Measurements from ENCODE around the gene MELTF.
"Not testable (repeated sequence)": the region's sequence is repeated elsewhere in the genome, so short reads cannot be mapped to it uniquely, and the experiment has no call there.

The MELTF gene

GRCh38 chr3:197029511-197030167 is at the start of gene MELTF:
Gene MELTF (minus strand): TSS chr3:197029817. CDS start chr3:197029702, 115 bp downstream.
- peak; percentile 87 for DNase-seq (ENCODE audit: low spot score)

DNA sequence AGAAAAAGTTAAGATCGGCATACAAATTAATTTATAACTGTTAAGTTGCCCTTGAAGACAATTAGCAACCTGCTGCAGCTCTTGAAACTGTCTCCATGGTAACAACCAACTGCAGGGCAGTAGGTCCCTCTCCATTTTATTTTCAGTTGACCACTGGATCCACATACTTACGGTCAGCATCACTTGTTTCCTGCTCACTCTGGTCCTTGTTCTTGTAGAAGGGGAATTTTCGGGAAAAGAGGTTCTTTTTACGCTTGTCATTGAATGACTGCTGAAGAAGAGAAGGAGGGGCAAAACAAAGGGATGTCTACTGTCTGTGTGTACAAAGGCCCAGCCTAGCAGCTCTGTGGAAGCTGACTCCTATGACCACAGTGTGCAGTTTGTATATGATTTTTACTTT is 46.8 kb upstream of the MELTF start:
- no peak for DNase-seq (ENCODE audit: low spot score)

DNA sequence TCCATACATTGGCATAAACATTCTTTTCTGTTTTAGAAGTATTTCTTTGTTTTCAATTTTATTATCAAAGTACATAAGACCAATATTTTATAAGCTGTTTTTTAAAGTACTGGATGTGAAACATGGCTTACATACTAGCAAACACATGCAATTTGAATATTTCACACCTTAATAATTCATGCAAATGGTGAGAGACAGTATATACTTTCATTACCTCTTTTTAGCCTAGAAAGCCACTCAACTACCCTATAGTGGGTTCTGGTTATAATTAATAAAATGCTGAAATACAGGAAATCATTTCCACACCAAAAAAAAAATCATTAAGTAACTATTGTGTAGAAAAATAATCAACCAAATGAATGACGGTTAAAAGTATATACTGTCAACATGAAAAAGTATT is 38.5 kb upstream of the MELTF start:
- no peak for DNase-seq (ENCODE audit: low spot score)

DNA sequence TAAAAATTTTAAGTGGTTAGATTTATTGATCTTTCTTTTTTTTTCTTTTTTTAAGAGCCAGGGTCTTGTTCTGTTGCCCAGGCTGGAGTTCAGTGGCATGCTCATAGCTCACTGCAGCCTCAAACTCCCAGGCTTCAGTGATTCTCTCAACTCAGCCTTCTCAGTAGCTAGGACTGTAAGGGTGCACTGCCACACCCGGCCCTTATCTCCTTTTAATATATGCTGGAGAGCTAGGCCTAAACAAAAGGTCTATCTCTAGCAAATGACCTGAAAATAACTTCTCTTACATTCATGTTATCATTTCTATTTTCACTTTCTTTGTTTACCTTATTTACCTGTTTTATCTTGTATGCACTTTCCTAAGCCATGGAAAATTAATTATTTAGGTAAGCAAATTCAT is 35.2 kb upstream of the MELTF start:
- DNase-seq (ENCODE audit: low spot score) = no peak

GRCh38 chr3:197062446-197062845 is 32.8 kb upstream of the MELTF start:
- no peak for DNase-seq (ENCODE audit: low spot score)

- DNase-seq (ENCODE audit: low spot score) = not testable (repeated sequence)
Observed at GRCh38 chr3:197051637-197052036, 22.0 kb upstream of the MELTF start.

GRCh38 chr3:197050511-197050910 is 20.9 kb upstream of the MELTF start:
- DNase-seq (ENCODE audit: low spot score) = no peak

GRCh38 chr3:197042539-197042938 is 12.9 kb upstream of the MELTF start:
- no peak for DNase-seq (ENCODE audit: low spot score)

DNA sequence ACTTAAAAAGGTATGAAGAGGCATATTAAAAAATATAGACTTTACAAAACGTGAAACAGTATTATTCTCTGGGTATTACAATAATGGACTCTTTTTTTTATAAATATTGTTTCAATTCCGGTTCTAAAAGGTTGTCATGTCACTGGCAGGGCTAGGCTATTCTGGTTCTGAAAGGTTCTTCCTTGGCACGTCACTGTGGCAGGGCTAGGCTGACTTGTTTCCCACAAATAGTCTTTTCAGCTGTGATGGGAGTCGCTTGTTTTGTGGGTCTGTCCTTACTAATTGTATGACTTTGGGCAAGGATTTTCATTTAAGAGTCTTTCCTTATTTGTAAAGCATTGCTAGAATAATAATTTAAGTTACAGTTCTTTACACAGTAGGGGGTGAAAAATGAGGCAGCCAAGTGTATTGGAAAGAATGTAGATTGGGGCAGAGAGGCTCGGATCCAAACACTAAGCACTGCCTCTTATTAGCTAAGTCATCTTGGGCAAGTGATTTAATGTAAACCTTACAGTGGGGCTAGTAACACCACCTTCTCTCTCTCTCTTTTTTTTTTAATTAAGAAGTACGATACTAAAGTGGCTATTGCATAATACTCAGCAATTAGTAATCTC is 12.4 kb upstream of the MELTF start:
- DNase-seq (ENCODE audit: low spot score) = no peak

- no peak for DNase-seq (ENCODE audit: low spot score)
Observed at GRCh38 chr3:197040658-197041057, 11.0 kb upstream of the MELTF start.

- no peak for DNase-seq (ENCODE audit: low spot score)
Observed at GRCh38 chr3:197038679-197039462, 9.3 kb upstream of the MELTF start.

- DNase-seq (ENCODE audit: low spot score) = no peak
Observed at GRCh38 chr3:197035577-197035976, 6.0 kb upstream of the MELTF start.

DNA sequence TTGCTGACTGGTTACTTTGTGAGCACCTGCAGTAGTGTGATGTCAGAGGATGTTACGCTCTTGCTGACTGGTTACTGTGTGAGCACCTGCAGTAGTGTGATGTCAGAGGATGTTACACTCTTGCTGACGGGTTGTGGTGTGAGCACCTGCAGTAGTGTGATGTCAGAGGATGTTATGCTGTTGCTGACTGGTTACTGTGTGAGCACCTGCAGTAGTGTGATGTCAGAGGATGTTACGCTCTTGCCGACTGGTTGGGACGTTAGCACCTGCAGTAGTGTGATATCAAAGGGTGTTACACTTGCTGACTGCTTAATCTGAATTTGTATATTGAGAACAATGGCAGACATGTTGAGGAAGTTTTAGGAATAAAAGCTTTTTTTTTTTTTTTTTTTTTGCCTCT is 5.2 kb upstream of the MELTF start:
- DNase-seq (ENCODE audit: low spot score) = not testable (repeated sequence)

- DNase-seq (ENCODE audit: low spot score) = not testable (repeated sequence)
Observed at GRCh38 chr3:197033764-197034163, 4.1 kb upstream of the MELTF start.

DNA sequence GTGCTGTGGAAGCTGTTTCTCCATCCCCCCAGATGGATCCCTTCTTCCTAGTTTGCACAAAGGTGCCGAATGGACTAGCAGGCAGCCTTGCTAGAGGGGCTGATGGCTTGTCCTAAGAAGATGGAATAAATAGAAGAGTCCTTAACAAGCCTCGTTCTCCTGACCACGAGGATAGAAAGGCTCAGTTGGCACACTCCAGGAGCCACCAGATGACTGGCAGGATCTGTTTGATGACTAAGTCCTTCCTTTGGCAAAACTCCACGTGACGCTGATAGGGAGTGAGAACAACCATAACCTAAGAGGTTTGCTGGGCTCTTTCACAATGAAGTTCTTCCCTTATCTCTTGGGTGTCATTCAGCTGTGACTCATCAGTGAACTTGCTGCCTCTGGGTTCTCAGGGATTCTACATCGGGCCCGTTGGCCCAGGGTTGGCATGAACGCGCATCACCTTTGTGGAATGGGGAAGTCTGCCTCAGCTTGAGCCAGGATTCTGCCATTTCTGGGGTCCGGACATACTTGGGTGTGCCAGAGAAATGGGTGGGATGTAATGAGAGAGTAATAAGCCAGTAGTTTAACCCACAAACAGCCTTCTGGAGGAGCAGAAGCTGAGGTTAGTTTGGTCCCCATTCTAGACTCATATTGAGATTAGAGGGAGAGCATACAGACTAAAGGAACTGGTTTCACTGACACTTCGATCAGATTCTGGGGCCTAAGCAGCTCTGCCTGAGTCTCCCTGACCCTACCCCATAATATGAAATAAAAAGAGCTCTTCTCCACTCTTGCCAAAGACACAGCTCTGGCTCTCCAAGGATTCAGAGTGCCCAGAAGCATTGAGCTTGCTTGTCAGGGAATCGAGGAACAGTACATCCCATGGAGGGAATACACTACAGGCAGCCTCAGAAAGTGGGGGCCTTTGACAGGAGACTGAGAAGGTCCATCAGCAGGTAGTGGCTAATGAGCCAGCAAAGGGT is 2.0 kb upstream of the MELTF start:
- no peak for DNase-seq (ENCODE audit: low spot score)

- DNase-seq (ENCODE audit: low spot score) = no peak
Observed at GRCh38 chr3:197030379-197031314, 1.0 kb upstream of the MELTF start.

DNA sequence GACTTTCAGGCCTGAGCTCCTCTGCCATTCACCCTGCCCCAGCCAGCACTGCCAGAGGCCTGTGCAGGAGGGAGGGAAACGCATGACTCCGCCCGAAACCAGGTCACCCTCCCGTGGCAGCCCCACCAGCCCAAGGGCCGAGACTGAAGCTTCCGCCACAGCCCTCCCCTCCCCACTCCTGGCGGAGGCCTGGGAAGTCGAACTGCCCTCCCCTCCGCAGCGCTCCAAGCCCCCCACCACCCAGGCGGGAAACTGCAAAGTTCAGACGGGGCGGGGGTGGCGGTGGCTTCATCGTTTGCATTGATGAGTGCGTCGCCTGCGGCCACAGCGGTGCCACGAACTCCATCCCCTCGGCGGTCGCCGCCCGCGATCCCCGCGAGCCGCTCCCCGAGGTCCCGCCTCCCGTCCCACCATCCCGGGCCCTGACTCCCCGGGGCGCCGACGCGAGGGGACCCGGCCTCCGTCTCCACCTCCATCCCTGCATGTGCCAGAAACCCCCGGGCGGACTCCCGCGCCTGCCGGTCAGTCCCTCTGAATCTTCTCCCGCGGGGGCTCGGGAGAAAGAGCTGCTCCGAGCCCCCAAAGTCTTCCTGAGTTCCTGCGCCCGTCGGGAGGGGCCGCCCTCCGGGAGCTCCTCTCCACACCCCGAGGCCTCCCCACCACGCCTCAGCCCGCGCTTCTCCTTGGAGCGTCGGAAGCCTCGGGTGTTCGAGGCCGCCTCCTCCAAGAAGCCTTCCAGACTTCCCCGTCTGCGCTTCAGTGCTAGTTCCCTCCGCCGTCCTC is 698 bp downstream of the MELTF start:
- DNase-seq (ENCODE audit: low spot score) = peak; percentile 61

DNA sequence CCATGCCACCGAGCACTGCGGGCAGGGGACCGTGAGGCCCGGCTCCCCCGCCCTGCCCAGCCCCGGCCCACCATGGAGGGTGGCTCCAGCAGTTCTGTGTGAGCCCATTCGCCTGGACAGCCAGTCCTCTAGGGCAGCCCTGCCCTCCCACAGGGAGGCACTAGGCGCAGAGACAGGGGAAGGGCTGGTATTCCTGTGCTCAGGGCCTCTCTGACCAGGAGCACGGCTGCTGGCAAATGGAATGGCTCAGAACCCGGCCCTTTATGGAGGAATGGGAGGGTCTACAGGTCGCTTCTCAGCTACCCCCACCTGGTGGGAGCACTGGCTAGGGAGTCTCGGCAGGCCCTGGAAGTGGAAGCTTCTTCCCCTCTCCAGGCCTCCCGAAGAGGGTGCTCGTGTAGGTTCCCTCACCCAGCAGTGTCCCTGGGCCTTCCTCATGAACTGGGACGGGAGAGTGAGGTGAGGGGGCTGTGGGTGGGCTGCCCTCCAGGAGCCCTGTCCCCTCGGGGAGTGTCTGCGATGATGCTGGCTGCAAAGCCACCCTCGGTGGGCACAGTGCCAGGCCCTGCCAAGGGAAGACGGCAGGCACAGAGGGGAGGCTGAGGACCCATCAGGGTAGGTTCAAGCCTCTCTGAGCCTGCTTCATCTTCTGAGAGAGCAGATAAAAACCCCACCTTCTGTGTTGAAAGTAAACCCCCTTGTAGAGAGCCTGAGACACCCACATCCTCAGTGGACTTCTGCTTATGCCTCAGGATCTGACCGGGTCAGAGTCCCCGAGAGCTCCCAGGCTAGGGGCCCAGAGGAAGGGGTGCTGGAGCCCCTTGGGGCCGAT is 1.5 kb downstream of the MELTF start:
- DNase-seq (ENCODE audit: low spot score) = no peak
